Loucy (cell line): Measurements from ENCODE around the gene CYP46A1.

Source experiments
- H2AFZ ChIP-seq: fragments of 200-600 bp; sonication (generic); 2 replicates; pipeline ENCODE4 v1.6.0; 2016; ENCODE audit warnings: antibody characterized with exemption, mild to moderate bottlenecking, low read length, moderate library complexity
- H3F3A ChIP-seq: fragments of 200-600 bp; 2 replicates; pipeline ENCODE4 v1.6.0; 2016; ENCODE audit warnings: antibody characterized with exemption, low read depth, mild to moderate bottlenecking
- H3K27me3 ChIP-seq: fragments of 200-600 bp; sonication (generic); 2 replicates; pipeline ENCODE4 v1.6.1; 2014; ENCODE audit warnings: low read length, mild to moderate bottlenecking; ENCODE audit not compliant: insufficient read depth, poor library complexity, severe bottlenecking
- H3K36me3 ChIP-seq: fragments of 200-600 bp; sonication (generic); 2 replicates; pipeline ENCODE4 v1.6.1; 2016; ENCODE audit warnings: low read length; ENCODE audit not compliant: insufficient read depth
- H3K4me1 ChIP-seq: fragments of 200-600 bp; sonication (generic); 2 replicates; pipeline ENCODE4 v1.5.1; 2014; ENCODE audit warnings: low read length, mild to moderate bottlenecking; ENCODE audit not compliant: insufficient read depth, poor library complexity, severe bottlenecking
- H3K4me2 ChIP-seq: fragments of 200-600 bp; sonication (generic); 2 replicates; pipeline ENCODE4 v1.6.0; 2014; ENCODE audit warnings: antibody characterized with exemption, low read length, low read depth, mild to moderate bottlenecking; ENCODE audit not compliant: poor library complexity, severe bottlenecking
- H3K4me3 ChIP-seq: fragments of 200-600 bp; sonication (generic); 2 replicates; pipeline ENCODE4 v1.5.1; 2014; ENCODE audit warnings: low read length, mild to moderate bottlenecking, mixed read lengths; ENCODE audit not compliant: poor library complexity, severe bottlenecking
- H3K79me2 ChIP-seq: fragments of 200-600 bp; sonication (generic); 2 replicates; pipeline ENCODE4 v1.6.1; 2014; ENCODE audit warnings: low read length; ENCODE audit not compliant: insufficient read depth
- H3K9ac ChIP-seq: fragments of 200-600 bp; sonication (generic); 2 replicates; pipeline ENCODE4 v1.6.0; 2014; ENCODE audit warnings: mild to moderate bottlenecking, low read depth, low read length, moderate library complexity; ENCODE audit not compliant: poor library complexity, severe bottlenecking
- H3K9me2 ChIP-seq: fragments of 200-600 bp; sonication (generic); replicated peaks from 2 replicates; pipeline ENCODE4 v1.6.1; 2016; ENCODE audit warnings: low read depth, low read length, mixed read lengths
- H3K9me3 ChIP-seq: fragments of 200-600 bp; sonication (generic); 2 replicates; pipeline ENCODE4 v1.6.1; 2014; ENCODE audit warnings: mild to moderate bottlenecking, antibody characterized with exemption, low read length, low read depth; ENCODE audit not compliant: insufficient read depth
- H4K20me1 ChIP-seq: fragments of 200-600 bp; sonication (generic); 2 replicates; pipeline ENCODE4 v1.6.0; 2014; ENCODE audit warnings: antibody characterized with exemption, low read length, mild to moderate bottlenecking; ENCODE audit not compliant: insufficient read depth, poor library complexity, severe bottlenecking
- EZH2phosphoT487 ChIP-seq: fragments of 200-600 bp; IDR thresholded peaks from 2 replicates; pipeline ENCODE4 v1.6.1; 2018; ENCODE audit warnings: antibody characterized with exemption, mild to moderate bottlenecking, moderate library complexity, borderline replicate concordance
- TF ChIP-seq, protein P1 (sequence below): fragments of 200-600 bp; sonication (generic); conservative IDR thresholded peaks from 2 replicates; pipeline ENCODE4 v1.5.1; 2014; ENCODE audit warnings: mild to moderate bottlenecking, antibody characterized with exemption, low read length

The CYP46A1 gene

DNA sequence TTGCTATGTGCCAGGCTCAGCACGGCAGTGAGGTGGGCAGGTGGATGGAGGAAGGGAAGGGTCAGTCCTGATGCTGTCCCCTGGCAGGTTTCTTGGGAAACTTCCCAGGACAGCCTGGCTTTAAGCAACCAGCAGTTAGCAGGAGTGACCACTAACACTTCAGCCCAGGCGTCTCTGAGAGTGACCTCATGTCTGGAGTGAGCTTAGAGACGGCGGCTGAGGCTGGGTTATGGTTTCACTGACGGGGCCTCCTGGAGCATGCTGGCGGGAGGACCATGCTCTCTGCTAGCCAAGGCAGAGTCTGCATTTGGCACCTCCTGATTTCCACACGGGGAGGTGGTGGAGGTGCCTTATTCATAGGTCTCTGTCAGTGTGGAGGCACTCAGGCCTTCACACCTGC, 36.7 kb upstream of the CYP46A1 start:
- TF ChIP-seq, protein P1, sequence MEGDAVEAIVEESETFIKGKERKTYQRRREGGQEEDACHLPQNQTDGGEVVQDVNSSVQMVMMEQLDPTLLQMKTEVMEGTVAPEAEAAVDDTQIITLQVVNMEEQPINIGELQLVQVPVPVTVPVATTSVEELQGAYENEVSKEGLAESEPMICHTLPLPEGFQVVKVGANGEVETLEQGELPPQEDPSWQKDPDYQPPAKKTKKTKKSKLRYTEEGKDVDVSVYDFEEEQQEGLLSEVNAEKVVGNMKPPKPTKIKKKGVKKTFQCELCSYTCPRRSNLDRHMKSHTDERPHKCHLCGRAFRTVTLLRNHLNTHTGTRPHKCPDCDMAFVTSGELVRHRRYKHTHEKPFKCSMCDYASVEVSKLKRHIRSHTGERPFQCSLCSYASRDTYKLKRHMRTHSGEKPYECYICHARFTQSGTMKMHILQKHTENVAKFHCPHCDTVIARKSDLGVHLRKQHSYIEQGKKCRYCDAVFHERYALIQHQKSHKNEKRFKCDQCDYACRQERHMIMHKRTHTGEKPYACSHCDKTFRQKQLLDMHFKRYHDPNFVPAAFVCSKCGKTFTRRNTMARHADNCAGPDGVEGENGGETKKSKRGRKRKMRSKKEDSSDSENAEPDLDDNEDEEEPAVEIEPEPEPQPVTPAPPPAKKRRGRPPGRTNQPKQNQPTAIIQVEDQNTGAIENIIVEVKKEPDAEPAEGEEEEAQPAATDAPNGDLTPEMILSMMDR, result no peak
- TF ChIP-seq EZH2phosphoT487, result no peak
- no peaks in the 10 kb centered on the region for H3K27me3 ChIP-seq
- no peaks in the 10 kb centered on the region for H3F3A ChIP-seq
- no peaks in the 10 kb centered on the region for H3K79me2 ChIP-seq
- no peaks in the 10 kb centered on the region for H3K36me3 ChIP-seq
- H3K4me2 ChIP-seq, result no peak overlapping the region
- H4K20me1 ChIP-seq, result no peaks in the 10 kb centered on the region
- H3K4me3 ChIP-seq, result no peak overlapping the region
- H2AFZ ChIP-seq, result no peak overlapping the region
- H3K9ac ChIP-seq, result no peak overlapping the region
- no peaks in the 10 kb centered on the region for H3K9me3 ChIP-seq
- no peaks in the 10 kb centered on the region for H3K9me2 ChIP-seq
- no peaks in the 10 kb centered on the region for H3K4me1 ChIP-seq

DNA sequence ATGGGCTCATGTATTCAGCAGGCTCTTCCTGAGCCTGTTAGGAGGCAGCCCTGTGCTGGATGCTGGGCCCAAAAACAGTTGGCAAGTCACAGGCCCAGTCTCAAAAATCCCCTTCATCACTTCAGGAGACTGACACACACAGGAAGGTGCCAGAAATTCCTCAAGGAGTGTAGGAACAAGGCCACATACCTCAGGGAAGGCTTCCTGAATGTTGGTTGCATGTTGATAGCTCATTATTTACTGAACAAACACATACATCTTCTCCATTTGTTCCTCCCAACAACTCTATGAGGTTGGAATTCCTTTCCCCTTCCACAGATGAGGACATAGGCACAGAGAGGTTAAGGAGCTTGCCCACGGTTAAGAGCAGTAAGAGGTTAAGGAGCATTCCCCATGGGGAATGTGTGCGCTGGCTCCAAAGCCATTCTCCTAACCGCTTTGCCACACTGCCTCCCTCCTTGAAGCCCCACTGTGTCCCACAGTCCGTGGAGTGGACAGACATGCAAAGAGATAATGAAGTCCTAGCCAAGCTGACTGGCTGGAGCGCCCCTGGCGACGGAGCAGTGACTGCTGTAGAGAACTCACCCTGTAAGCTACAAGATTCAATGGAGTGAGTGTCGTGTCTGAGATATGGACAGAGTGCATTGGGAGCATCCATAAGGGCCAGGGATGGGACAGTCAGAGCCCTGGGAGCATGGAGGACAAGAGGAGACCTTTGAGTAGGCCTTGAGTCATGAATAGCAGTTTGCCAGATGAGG, 35.9 kb upstream of the CYP46A1 start:
- Histone ChIP-seq H3K9me3 (no peaks in the 10 kb centered on the region), H2AFZ (no peak overlapping the region), H3K36me3 (no peaks in the 10 kb centered on the region), H3K27me3 (no peaks in the 10 kb centered on the region), H3F3A (no peaks in the 10 kb centered on the region), H3K9ac (no peak overlapping the region), H3K79me2 (no peaks in the 10 kb centered on the region), H3K4me2 (no peak overlapping the region), H3K4me3 (no peak overlapping the region), H3K9me2 (no peaks in the 10 kb centered on the region), H3K4me1 (no peaks in the 10 kb centered on the region), H4K20me1 (no peaks in the 10 kb centered on the region)
- TF ChIP-seq, protein P1, result no peak
- no peak for TF ChIP-seq EZH2phosphoT487

DNA sequence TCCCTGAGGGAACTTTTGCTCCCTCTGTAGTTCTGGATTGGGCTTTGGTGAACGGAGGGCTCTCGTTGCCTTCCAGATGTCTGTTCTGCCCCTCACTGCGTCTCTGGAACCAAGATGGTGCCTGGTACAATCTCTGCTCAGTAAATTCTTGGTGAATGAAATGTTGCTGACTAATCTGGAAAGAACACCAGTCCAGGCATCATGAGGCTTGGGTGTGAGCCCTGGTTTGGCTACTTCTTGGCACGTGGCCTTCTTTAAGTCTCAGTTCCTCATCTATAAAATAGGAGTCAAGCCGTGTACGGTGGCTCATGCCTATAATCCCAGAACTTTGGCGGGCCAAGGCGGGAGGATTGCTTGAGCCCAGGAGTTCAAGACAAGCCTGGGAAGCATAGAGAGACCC, 34.9 kb upstream of the CYP46A1 start:
- no peak overlapping the region for H3K9ac ChIP-seq
- no peak for TF ChIP-seq EZH2phosphoT487
- TF ChIP-seq, protein P1, result no peak
- no peaks in the 10 kb centered on the region for H3K79me2 ChIP-seq
- no peaks in the 10 kb centered on the region for H3K9me3 ChIP-seq
- no peaks in the 10 kb centered on the region for H3K36me3 ChIP-seq
- no peak overlapping the region for H3K4me2 ChIP-seq
- no peaks in the 10 kb centered on the region for H4K20me1 ChIP-seq
- H3F3A ChIP-seq, result no peaks in the 10 kb centered on the region
- no peak overlapping the region for H2AFZ ChIP-seq
- H3K4me1 ChIP-seq, result no peaks in the 10 kb centered on the region
- no peaks in the 10 kb centered on the region for H3K9me2 ChIP-seq
- no peak overlapping the region for H3K4me3 ChIP-seq
- H3K27me3 ChIP-seq, result no peaks in the 10 kb centered on the region
